Parathyroid adenoma (tissue), 2 donors: ENCODE data around the gene GTPBP6.

Experiments
- H2AFZ ChIP-seq: fragments of 300-600 bp; sonication (generic); one replicate; pipeline ENCODE4 v1.7.0; 2017; ENCODE audit warnings: antibody characterized with exemption, mild to moderate bottlenecking
- H3K27ac ChIP-seq: fragments of 300-600 bp; sonication (generic); one replicate; pipeline ENCODE4 v1.7.0; 2017
- H3K27me3 ChIP-seq: fragments of 300-600 bp; sonication (generic); one replicate; pipeline ENCODE4 v1.7.0; 2017; ENCODE audit warnings: low read length; ENCODE audit not compliant: control insufficient read depth, insufficient read depth
- H3K36me3 ChIP-seq: fragments of 300-600 bp; sonication (generic); one replicate; pipeline ENCODE4 v1.7.0; 2017; ENCODE audit warnings: low read length; ENCODE audit not compliant: control insufficient read depth, insufficient read depth
- H3K4me1 ChIP-seq: fragments of 300-600 bp; sonication (generic); one replicate; pipeline ENCODE4 v1.7.0; 2017; ENCODE audit warnings: control low read depth
- H3K4me2 ChIP-seq: fragments of 300-600 bp; sonication (generic); one replicate; pipeline ENCODE4 v1.7.0; 2017; ENCODE audit warnings: low read length
- H3K4me3 ChIP-seq: fragments of 300-600 bp; sonication (generic); one replicate; pipeline ENCODE4 v1.7.0; 2017; ENCODE audit warnings: low read depth, low read length
- H3K79me2 ChIP-seq: fragments of 300-600 bp; sonication (generic); one replicate; pipeline ENCODE4 v1.7.0; 2017; ENCODE audit warnings: control low read depth
- H3K9ac ChIP-seq: fragments of 300-600 bp; sonication (generic); one replicate; pipeline ENCODE4 v1.7.0; 2017; ENCODE audit warnings: mild to moderate bottlenecking
- H3K9me3 ChIP-seq: fragments of 300-600 bp; sonication (generic); one replicate; pipeline ENCODE4 v1.7.0; 2017; ENCODE audit warnings: low read length; ENCODE audit not compliant: control insufficient read depth
- TF ChIP-seq, protein P1 (sequence below): fragments of 300-600 bp; sonication (generic); IDR thresholded peaks from one replicate; pipeline ENCODE4 v1.7.0; 2017; ENCODE audit warnings: antibody characterized with exemption, mild to moderate bottlenecking
- donor health status: primary hyperparathyroidism.

Gene GTPBP6

DNA sequence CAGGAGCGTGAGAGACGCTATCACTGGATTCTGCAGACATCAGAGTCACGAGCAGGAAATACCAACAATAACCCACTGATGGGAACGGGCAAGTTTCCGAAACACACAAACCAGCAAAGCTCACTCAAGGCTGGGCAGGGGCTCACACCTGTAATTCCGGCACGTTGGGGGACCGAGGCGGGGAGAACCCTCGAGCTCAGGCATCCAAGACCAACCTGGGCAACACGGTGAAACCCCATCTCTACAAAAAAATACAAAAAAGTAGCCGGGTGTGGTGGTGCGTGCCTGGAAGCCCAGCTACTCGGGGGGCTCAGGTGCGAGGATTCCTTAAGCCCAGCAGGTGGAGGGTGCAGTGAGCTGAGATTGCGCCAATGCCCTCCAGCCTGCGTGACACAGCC is 17.2 kb upstream of the GTPBP6 start:
- H3K27me3 ChIP-seq, result no peaks in the 10 kb centered on the region
- no peaks in the 10 kb centered on the region for H3K79me2 ChIP-seq
- no peak overlapping the region for H3K27ac ChIP-seq
- H3K9ac ChIP-seq, result no peak overlapping the region
- H3K9me3 ChIP-seq, result no peaks in the 10 kb centered on the region
- H3K36me3 ChIP-seq, result no peaks in the 10 kb centered on the region
- no peaks in the 10 kb centered on the region for H3K4me1 ChIP-seq
- no peak overlapping the region for H3K4me2 ChIP-seq
- no peak overlapping the region for H3K4me3 ChIP-seq
- TF ChIP-seq, protein P1, sequence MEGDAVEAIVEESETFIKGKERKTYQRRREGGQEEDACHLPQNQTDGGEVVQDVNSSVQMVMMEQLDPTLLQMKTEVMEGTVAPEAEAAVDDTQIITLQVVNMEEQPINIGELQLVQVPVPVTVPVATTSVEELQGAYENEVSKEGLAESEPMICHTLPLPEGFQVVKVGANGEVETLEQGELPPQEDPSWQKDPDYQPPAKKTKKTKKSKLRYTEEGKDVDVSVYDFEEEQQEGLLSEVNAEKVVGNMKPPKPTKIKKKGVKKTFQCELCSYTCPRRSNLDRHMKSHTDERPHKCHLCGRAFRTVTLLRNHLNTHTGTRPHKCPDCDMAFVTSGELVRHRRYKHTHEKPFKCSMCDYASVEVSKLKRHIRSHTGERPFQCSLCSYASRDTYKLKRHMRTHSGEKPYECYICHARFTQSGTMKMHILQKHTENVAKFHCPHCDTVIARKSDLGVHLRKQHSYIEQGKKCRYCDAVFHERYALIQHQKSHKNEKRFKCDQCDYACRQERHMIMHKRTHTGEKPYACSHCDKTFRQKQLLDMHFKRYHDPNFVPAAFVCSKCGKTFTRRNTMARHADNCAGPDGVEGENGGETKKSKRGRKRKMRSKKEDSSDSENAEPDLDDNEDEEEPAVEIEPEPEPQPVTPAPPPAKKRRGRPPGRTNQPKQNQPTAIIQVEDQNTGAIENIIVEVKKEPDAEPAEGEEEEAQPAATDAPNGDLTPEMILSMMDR, result no peak
- H2AFZ ChIP-seq, result no peak overlapping the region

DNA sequence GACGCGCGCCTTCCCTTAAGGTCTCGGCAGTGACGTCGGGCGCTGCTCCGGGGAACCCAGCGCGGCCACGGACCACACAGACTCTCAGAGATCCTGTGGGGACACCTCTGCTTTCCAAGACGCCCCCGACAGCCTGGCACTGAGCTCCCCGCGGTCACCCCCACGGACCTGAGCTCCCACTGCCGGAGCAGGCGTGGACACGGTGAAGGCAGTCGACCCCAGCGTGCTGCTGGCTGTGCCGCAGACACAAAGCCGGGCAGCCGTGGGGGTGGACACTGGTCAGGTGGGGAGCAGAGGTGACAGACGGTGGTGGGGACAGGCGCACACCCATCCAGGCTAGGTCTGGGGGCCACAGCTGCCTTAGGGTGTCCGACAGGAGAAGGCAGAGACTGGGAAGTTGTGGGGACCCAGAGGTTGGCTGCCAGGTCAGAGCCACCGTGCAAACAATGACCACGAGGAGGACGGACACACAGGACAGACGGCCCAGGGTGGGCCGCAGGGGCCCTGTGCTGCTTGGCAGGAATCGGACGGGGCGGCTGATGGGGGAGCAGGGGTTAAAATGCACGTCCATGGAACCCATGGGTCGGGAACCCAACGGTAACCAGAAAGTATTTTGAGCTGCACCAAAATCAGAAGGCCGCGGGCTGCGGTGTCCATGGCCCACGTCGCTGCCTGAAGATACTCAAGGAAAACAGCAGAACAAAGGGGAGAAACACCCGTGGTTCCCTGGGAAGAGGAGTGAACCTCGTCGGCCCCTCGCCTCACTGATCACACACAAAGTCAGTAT is 16.6 kb upstream of the GTPBP6 start:
- Histone ChIP-seq H3K9me3 (no peaks in the 10 kb centered on the region), H3K79me2 (no peaks in the 10 kb centered on the region), H3K4me2 (no peak overlapping the region), H3K36me3 (no peaks in the 10 kb centered on the region), H3K27me3 (no peaks in the 10 kb centered on the region), H3K4me1 (no peaks in the 10 kb centered on the region), H3K4me3 (no peak overlapping the region), H2AFZ (no peak overlapping the region), H3K27ac (no peak overlapping the region), H3K9ac (no peak overlapping the region)
- TF ChIP-seq, protein P1, result no peak

DNA sequence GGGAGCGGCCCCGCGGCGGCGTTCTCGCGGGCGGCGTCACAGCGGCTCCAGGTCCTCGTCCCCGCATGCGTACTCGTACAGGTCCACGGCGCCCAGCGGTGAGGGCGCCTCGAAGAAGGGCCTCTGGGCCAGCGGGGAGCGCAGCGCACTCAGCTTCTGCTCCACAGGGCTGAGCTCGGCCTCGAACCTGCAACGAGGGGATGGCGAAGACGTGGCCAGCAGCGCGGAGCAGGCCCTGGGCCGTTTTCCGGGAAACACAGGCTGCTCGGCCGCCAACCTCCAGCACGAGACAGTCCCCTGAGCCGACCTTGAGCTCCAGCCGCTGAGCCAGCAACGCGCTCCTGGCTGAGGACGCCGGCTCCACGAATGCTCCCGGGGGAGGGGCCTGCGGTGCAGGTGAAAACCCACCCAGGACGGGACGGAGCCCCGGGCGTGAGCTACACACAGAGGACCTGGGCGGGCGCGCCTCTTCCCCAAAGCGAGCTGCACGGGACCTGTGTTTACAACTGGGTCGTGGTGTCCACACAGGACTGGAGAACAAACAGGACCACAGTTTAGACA is 15.8 kb upstream of the GTPBP6 start:
- Histone ChIP-seq H3K4me1 (no peaks in the 10 kb centered on the region), H3K9me3 (no peaks in the 10 kb centered on the region), H3K79me2 (no peaks in the 10 kb centered on the region), H3K4me3 (no peak overlapping the region), H3K27me3 (no peaks in the 10 kb centered on the region), H3K36me3 (no peaks in the 10 kb centered on the region), H3K9ac (no peak overlapping the region), H2AFZ (no peak overlapping the region), H3K4me2 (no peak overlapping the region), H3K27ac (no peak overlapping the region)
- TF ChIP-seq, protein P1, result no peak

DNA sequence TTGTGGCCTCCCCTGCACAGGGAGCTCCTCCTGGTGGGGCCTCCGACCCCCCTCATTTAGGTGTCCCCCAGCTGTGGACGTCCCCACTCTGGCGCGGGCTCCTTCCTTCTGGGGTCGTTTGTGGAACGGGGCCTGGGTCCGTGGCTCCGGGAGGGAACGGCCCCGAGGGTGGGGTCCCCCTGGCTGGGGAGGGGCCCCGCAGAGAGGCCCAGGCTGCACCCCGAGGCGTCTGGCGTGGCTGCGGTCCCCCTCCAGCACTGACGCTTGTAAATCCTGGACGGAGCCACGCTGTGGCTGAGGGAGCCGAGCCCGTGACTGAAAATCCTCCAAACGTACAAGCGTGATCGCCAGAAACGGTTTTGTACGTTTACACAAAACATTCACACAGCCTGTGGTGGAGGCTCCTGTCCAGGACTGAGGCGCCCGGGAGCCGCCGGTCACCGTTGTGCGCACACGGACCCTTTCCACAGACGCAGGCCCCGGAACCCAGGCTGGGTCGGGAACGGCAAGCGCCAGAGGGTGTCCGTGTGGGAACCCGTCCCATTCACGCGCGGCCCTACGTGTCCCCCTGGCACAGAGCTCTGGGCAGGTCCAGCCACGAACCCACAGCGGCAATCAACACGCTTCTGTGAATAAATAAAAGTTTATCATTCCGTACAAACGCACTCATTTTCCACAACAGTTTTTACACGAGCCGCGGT is 15.2 kb upstream of the GTPBP6 start:
- Histone ChIP-seq H3K27me3 (no peaks in the 10 kb centered on the region), H3K4me1 (no peaks in the 10 kb centered on the region), H3K9me3 (no peaks in the 10 kb centered on the region), H2AFZ (no peak overlapping the region), H3K4me3 (no peak overlapping the region), H3K9ac (no peak overlapping the region), H3K79me2 (no peaks in the 10 kb centered on the region), H3K4me2 (no peak overlapping the region), H3K36me3 (no peaks in the 10 kb centered on the region), H3K27ac (no peak overlapping the region)
- TF ChIP-seq, protein P1, result no peak
